ENCODE results near the gene JAM3. TPM values are rescaled to one million over a fixed set of nuclear protein-coding genes. Genes with fewer than 3 reads are reported as not detected.

Gene JAM3
- total and polyA plus RNA-seq, 10 of the 15 experiments (the other 5 are each of a cell fraction or from before 2014, with no cell fraction given), result 0.04 to 1.1 (median 0.32) TPM; not detected in 1

DNA sequence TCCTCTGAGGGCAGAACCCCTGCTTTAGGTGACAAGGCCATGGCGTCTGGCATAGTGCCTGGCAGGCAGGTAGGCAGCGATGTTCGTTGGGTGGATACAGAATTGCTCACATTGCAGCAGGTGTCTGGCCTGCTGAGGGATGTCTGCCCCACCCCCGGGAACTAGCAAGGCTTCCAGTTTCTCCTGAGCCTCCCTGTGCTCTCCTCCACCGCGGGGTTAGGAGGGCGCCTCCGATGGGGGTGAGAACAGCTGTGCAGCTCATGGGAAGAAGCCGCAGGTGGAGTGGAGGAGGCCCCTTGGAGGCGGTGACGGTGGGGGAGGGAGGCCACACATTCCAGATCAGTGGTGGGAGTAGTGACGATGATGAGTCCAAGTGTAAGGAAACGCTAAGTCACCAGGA, 48.3 kb upstream of the JAM3 start:
- ChIA-PET CTCF (no interaction called here), SMC1A (ENCODE audit: uncharacterized antibody, unreplicated experiment) (no interaction called here), RAD21 (ENCODE audit: unreplicated experiment) (no interaction called here), POLR2A (no interaction called here)
- peaks cover 3 to 8% of the 10 kb centered on the region in 2 experiments; a peak in 2 of 4 replicates for H3K27me3 ChIP-seq (replicated peaks in 1 of 2; ENCODE audit: control insufficient read depth in 2 of 2, insufficient read depth in 2 of 2, low read length in 1 of 2)
- FAIRE-seq (no peak), DNase-seq (ENCODE audit: low read depth, low spot score) (no peak), ATAC-seq (no peak)
- H3K4me2 ChIP-seq (ENCODE audit: control insufficient read depth, insufficient read depth), result no peak overlapping the region
- intact Hi-C loops (cut with micrococcal nuclease; ENCODE audit: unreplicated experiment) (no loop called here), in situ Hi-C loops (cut with MboI) (no loop called here)
- H2AFZ ChIP-seq (ENCODE audit: control insufficient read depth, low read depth, low read length), result no peak overlapping the region
- H3K9ac ChIP-seq (ENCODE audit: control insufficient read depth, insufficient read depth, low read length), result no peak overlapping the region
- BruUV-seq (replicated peaks), result no TSS peak
- H4K20me1 ChIP-seq (ENCODE audit: control insufficient read depth, insufficient read depth), result no peaks in the 10 kb centered on the region
- no peak overlapping the region for H3K4me3 ChIP-seq
- H3K27ac ChIP-seq (ENCODE audit: control insufficient read depth, insufficient read depth), result no peak overlapping the region
- no peaks in the 10 kb centered on the region for H3K36me3 ChIP-seq (ENCODE audit: control insufficient read depth in 2 of 2, insufficient read depth in 2 of 2, low read length in 1 of 2)
- WGBS (ENCODE audit: insufficient coverage, insufficient replicate concordance, low lambda C conversion rate, missing lambda C conversion rate), result 64% methylated on average over 13 of the region's 13 CpGs
- H3K4me1 ChIP-seq (ENCODE audit: control insufficient read depth, insufficient read depth, low read length), result no peaks in the 10 kb centered on the region
- H3K9me3 ChIP-seq (replicated peaks; ENCODE audit: control insufficient read depth, insufficient read depth, low read length), result no peaks in the 10 kb centered on the region
- H3K79me2 ChIP-seq (ENCODE audit: control insufficient read depth, insufficient read depth, low read length), result no peaks in the 10 kb centered on the region
- TF ChIP-seq KLF5 (IDR thresholded peaks at IDR 0.05; ENCODE audit: partially characterized antibody) (no peak), MEF2A (IDR thresholded peaks at IDR 0.05; ENCODE audit: insufficient read depth, low read depth, low read length) (no peak), JUNB (IDR thresholded peaks at IDR 0.05) (no peak), POU2F2 (IDR thresholded peaks at IDR 0.05; ENCODE audit: borderline replicate concordance, low read depth, low read length) (no peak), ZNF274 (IDR thresholded peaks at IDR 0.05; ENCODE audit: insufficient read depth, insufficient read length) (no peak), PAX5 (IDR thresholded peaks at IDR 0.05; ENCODE audit: borderline replicate concordance, low read depth, low read length) (no peak), PAX8 (IDR thresholded peaks at IDR 0.05) (no peak), MYB (IDR thresholded peaks at IDR 0.05; ENCODE audit: borderline replicate concordance, low read depth, low read length) (no peak), SIX5 (IDR thresholded peaks at IDR 0.05; ENCODE audit: low read depth, low read length, severe bottlenecking) (no peak), RFX5 (IDR thresholded peaks at IDR 0.05; ENCODE audit: low read depth, low read length) (no peak), IKZF2 (IDR thresholded peaks at IDR 0.05) (no peak), HCFC1 (IDR thresholded peaks at IDR 0.05; ENCODE audit: low read length) (no peak), FOXM1 (IDR thresholded peaks at IDR 0.05; ENCODE audit: low read depth, low read length) (no peak), ZSCAN29 (IDR thresholded peaks at IDR 0.05) (no peak)
- TF ChIP-seq, protein P1, sequence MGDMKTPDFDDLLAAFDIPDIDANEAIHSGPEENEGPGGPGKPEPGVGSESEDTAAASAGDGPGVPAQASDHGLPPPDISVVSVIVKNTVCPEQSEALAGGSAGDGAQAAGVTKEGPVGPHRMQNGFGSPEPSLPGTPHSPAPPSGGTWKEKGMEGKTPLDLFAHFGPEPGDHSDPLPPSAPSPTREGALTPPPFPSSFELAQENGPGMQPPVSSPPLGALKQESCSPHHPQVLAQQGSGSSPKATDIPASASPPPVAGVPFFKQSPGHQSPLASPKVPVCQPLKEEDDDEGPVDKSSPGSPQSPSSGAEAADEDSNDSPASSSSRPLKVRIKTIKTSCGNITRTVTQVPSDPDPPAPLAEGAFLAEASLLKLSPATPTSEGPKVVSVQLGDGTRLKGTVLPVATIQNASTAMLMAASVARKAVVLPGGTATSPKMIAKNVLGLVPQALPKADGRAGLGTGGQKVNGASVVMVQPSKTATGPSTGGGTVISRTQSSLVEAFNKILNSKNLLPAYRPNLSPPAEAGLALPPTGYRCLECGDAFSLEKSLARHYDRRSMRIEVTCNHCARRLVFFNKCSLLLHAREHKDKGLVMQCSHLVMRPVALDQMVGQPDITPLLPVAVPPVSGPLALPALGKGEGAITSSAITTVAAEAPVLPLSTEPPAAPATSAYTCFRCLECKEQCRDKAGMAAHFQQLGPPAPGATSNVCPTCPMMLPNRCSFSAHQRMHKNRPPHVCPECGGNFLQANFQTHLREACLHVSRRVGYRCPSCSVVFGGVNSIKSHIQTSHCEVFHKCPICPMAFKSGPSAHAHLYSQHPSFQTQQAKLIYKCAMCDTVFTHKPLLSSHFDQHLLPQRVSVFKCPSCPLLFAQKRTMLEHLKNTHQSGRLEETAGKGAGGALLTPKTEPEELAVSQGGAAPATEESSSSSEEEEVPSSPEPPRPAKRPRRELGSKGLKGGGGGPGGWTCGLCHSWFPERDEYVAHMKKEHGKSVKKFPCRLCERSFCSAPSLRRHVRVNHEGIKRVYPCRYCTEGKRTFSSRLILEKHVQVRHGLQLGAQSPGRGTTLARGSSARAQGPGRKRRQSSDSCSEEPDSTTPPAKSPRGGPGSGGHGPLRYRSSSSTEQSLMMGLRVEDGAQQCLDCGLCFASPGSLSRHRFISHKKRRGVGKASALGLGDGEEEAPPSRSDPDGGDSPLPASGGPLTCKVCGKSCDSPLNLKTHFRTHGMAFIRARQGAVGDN (IDR thresholded peaks at IDR 0.05), result no peak
- TF ChIP-seq, protein P2, sequence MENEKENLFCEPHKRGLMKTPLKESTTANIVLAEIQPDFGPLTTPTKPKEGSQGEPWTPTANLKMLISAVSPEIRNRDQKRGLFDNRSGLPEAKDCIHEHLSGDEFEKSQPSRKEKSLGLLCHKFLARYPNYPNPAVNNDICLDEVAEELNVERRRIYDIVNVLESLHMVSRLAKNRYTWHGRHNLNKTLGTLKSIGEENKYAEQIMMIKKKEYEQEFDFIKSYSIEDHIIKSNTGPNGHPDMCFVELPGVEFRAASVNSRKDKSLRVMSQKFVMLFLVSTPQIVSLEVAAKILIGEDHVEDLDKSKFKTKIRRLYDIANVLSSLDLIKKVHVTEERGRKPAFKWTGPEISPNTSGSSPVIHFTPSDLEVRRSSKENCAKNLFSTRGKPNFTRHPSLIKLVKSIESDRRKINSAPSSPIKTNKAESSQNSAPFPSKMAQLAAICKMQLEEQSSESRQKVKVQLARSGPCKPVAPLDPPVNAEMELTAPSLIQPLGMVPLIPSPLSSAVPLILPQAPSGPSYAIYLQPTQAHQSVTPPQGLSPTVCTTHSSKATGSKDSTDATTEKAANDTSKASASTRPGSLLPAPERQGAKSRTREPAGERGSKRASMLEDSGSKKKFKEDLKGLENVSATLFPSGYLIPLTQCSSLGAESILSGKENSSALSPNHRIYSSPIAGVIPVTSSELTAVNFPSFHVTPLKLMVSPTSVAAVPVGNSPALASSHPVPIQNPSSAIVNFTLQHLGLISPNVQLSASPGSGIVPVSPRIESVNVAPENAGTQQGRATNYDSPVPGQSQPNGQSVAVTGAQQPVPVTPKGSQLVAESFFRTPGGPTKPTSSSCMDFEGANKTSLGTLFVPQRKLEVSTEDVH (IDR thresholded peaks at IDR 0.05; ENCODE audit: low read depth, partially characterized antibody), result no peak
- TF ChIP-seq, protein P3, sequence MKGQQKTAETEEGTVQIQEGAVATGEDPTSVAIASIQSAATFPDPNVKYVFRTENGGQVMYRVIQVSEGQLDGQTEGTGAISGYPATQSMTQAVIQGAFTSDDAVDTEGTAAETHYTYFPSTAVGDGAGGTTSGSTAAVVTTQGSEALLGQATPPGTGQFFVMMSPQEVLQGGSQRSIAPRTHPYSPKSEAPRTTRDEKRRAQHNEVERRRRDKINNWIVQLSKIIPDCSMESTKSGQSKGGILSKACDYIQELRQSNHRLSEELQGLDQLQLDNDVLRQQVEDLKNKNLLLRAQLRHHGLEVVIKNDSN (IDR thresholded peaks at IDR 0.05; ENCODE audit: borderline replicate concordance, extremely low read length, insufficient read depth, low read depth, low read length), result no peak

Data from GM12878 (cell line).